ENCODE measurements around the gene GFPT1. TPM values are rescaled to one million over a fixed set of nuclear protein-coding genes. Genes with fewer than 3 reads are reported as not detected.

Gene GFPT1
- polyA plus RNA-seq, 1 donor (not counting 4 experiments of a cell fraction or from before 2014, with no cell fraction given): 12.9 TPM

GRCh38 chr2:69428981-69429380 lies 42.0 kb upstream of the GFPT1 start:
- TF ChIP-seq CTCF (optimal IDR thresholded peaks at IDR 0.05 in 1 of 3, IDR thresholded peaks at IDR 0.05 in 1 of 3, conservative IDR thresholded peaks at IDR 0.05 in 1 of 3; ENCODE audit: extremely low read depth in 1 of 3, insufficient read depth in 2 of 3, low read length in 3 of 3) (no peak), EZH2 (IDR thresholded peaks at IDR 0.05; ENCODE audit: low read length) (no peak)
- no peak overlapping the region for H3K27ac ChIP-seq (ENCODE audit: control insufficient read depth, insufficient read depth, low read length)
- H3K36me3 ChIP-seq (ENCODE audit: control insufficient read depth in 2 of 2, extremely low read depth in 1 of 2, insufficient read depth in 2 of 2, low read length in 2 of 2): peaks cover 0 to 7% of the 10 kb centered on the region in 2 experiments
- peaks cover 2% of the 10 kb centered on the region for H3K79me2 ChIP-seq (ENCODE audit: control insufficient read depth, insufficient read depth, low read length)
- FAIRE-seq (no peak), DNase-seq (ENCODE audit: low read depth, low spot score) (no peak)
- H3K27me3 ChIP-seq (ENCODE audit: control insufficient read depth, extremely low read depth, insufficient read depth, low read length): no peaks in the 10 kb centered on the region
- H3K9ac ChIP-seq (ENCODE audit: control insufficient read depth, extremely low read depth, insufficient read depth, low read length): no peak overlapping the region
- H3K9me3 ChIP-seq (ENCODE audit: control insufficient read depth, low read depth, low read length): no peaks in the 10 kb centered on the region
- no peak overlapping the region for H3K4me2 ChIP-seq (ENCODE audit: control insufficient read depth, extremely low read depth, insufficient read depth, low read depth, low read length)
- H3K4me3 ChIP-seq (ENCODE audit: control insufficient read depth in 2 of 3, extremely low read depth in 1 of 3, insufficient read depth in 2 of 3, low read depth in 1 of 3, low read length in 3 of 3): no peak overlapping the region
- dilution Hi-C loops (cut with MboI; ENCODE audit: extremely low pct_ligation_motif_present, low sequenced_read_pairs): no loop called here
- H2AFZ ChIP-seq (ENCODE audit: control insufficient read depth, low read length): no peak overlapping the region
- H3K4me1 ChIP-seq (ENCODE audit: control insufficient read depth, extremely low read depth, insufficient read depth, low read length): no peaks in the 10 kb centered on the region
- no peaks in the 10 kb centered on the region for H3K9me1 ChIP-seq (ENCODE audit: control insufficient read depth, extremely low read depth, insufficient read depth, low read length)
- no peaks in the 10 kb centered on the region for H4K20me1 ChIP-seq (ENCODE audit: control insufficient read depth, extremely low read depth, insufficient read depth, low read length)

DNA sequence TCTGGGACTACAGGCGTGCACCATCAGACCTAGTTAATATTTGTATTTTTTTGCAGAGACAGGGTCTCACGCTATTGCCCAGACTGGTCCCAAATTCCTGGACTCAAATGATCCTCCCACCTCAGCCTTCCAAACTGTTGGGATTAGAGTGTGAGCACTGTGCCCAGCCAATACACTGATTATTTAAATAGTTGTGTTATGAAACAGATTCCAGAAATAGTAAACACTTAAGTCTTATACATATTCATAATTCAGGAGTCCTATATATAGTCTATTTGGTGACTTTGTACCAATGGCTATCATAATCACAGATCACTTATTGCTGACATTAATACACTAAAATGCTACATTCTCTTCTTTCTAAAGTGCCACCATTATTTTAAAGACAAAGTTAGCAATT lies 37.4 kb upstream of the GFPT1 start:
- Histone ChIP-seq H3K9me1 (ENCODE audit: control insufficient read depth, extremely low read depth, insufficient read depth, low read length) (no peaks in the 10 kb centered on the region), H3K4me3 (ENCODE audit: control insufficient read depth in 2 of 3, extremely low read depth in 1 of 3, insufficient read depth in 2 of 3, low read depth in 1 of 3, low read length in 3 of 3) (no peak overlapping the region), H3K27me3 (ENCODE audit: control insufficient read depth, extremely low read depth, insufficient read depth, low read length) (no peaks in the 10 kb centered on the region), H3K36me3 (ENCODE audit: control insufficient read depth in 2 of 2, extremely low read depth in 1 of 2, insufficient read depth in 2 of 2, low read length in 2 of 2) (peaks cover 0 to 4% of the 10 kb centered on the region in 2 experiments), H3K4me2 (ENCODE audit: control insufficient read depth, extremely low read depth, insufficient read depth, low read depth, low read length) (no peak overlapping the region), H3K9me3 (ENCODE audit: control insufficient read depth, low read depth, low read length) (no peaks in the 10 kb centered on the region), H2AFZ (ENCODE audit: control insufficient read depth, low read length) (no peak overlapping the region), H3K27ac (ENCODE audit: control insufficient read depth, insufficient read depth, low read length) (no peak overlapping the region), H4K20me1 (ENCODE audit: control insufficient read depth, extremely low read depth, insufficient read depth, low read length) (no peaks in the 10 kb centered on the region), H3K4me1 (ENCODE audit: control insufficient read depth, extremely low read depth, insufficient read depth, low read length) (no peaks in the 10 kb centered on the region), H3K79me2 (ENCODE audit: control insufficient read depth, insufficient read depth, low read length) (no peaks in the 10 kb centered on the region), H3K9ac (ENCODE audit: control insufficient read depth, extremely low read depth, insufficient read depth, low read length) (no peak overlapping the region)
- dilution Hi-C loops (cut with MboI; ENCODE audit: extremely low pct_ligation_motif_present, low sequenced_read_pairs): no loop called here
- TF ChIP-seq EZH2 (IDR thresholded peaks at IDR 0.05; ENCODE audit: low read length) (no peak), CTCF (optimal IDR thresholded peaks at IDR 0.05 in 1 of 3, IDR thresholded peaks at IDR 0.05 in 1 of 3, conservative IDR thresholded peaks at IDR 0.05 in 1 of 3; ENCODE audit: extremely low read depth in 1 of 3, insufficient read depth in 2 of 3, low read length in 3 of 3) (no peak)
- FAIRE-seq (no peak), DNase-seq (ENCODE audit: low read depth, low spot score) (no peak)

All from keratinocyte (primary cell).